CD14-positive monocyte (primary cell): ENCODE results near the gene MRPL57. TPM values are rescaled to one million over a fixed set of nuclear protein-coding genes. Genes with fewer than 3 reads are reported as not detected.

ENCODE experiments used
- DNase-seq, 3 donors: peaks; one replicate each; pipeline ENCODE4 v3.0.0-alpha.2; 2011 to 2022
- H2AFZ ChIP-seq: 2 replicates; pipeline ENCODE4 v1.6.0; 2012; ENCODE audit warnings: mild to moderate bottlenecking, low read depth, low read length, inconsistent platforms; ENCODE audit not compliant: insufficient read depth, poor library complexity, severe bottlenecking
- H3K27ac ChIP-seq, 2 donors: 1 replicate in 1 of 2; 2 replicates in 1 of 2; pipeline ENCODE4 v1.5.1; 2012 to 2013; ENCODE audit warnings: low read length in 2 of 2, control low read depth in 1 of 2, inconsistent platforms in 1 of 2, low read depth in 1 of 2, mild to moderate bottlenecking in 1 of 2
- H3K27me3 ChIP-seq, 2 donors: one replicate each; pipeline versions ENCODE4 v1.6.0 to v1.6.1; 2011 to 2013; ENCODE audit warnings: low read length in 2 of 2; ENCODE audit not compliant: control insufficient read depth in 2 of 2, insufficient read depth in 2 of 2
- H3K36me3 ChIP-seq, 2 donors: replicated peaks in 1 of 2; 1 replicate in 1 of 2; 2 replicates in 1 of 2; pipeline versions ENCODE4 v1.5.1 to v1.6.1; 2012 to 2013; ENCODE audit warnings: low read length in 2 of 2, control low read depth in 1 of 2, inconsistent platforms in 1 of 2, mild to moderate bottlenecking in 1 of 2; ENCODE audit not compliant: insufficient read depth in 2 of 2, control insufficient read depth in 1 of 2
- H3K4me1 ChIP-seq, 2 donors: 1 replicate in 1 of 2; 2 replicates in 1 of 2; pipeline versions ENCODE4 v1.5.1 to v1.6.1; 2012 to 2013; ENCODE audit warnings: low read length in 2 of 2, control low read depth in 1 of 2, inconsistent platforms in 1 of 2, mild to moderate bottlenecking in 1 of 2, moderate library complexity in 1 of 2; ENCODE audit not compliant: insufficient read depth in 2 of 2, control insufficient read depth in 1 of 2
- H3K4me2 ChIP-seq: replicated peaks from 2 replicates; pipeline ENCODE3; 2012; ENCODE audit warnings: low read length, moderate library complexity, mild to moderate bottlenecking; ENCODE audit not compliant: poor library complexity, severe bottlenecking; ENCODE audit errors: extremely low read depth
- H3K4me3 ChIP-seq, 3 experiments: fragments of 200-600 bp in 1 of 3; sonication (generic) in 1 of 3; replicated peaks in 1 of 3; 1 replicate in 2 of 3; 2 replicates in 1 of 3; pipeline ENCODE4 v1.5.1; 2011 to 2013; ENCODE audit warnings: low read length in 3 of 3, mild to moderate bottlenecking in 3 of 3, control low read depth in 2 of 3, low read depth in 2 of 3, inconsistent platforms in 1 of 3, moderate library complexity in 1 of 3
- H3K79me2 ChIP-seq: 2 replicates; pipeline ENCODE4 v1.6.0; 2012; ENCODE audit warnings: mild to moderate bottlenecking, control low read depth, inconsistent platforms, low read length, moderate library complexity; ENCODE audit not compliant: insufficient read depth
- H3K9ac ChIP-seq: 2 replicates; pipeline ENCODE4 v1.6.0; 2017; ENCODE audit warnings: low read length, mild to moderate bottlenecking; ENCODE audit not compliant: insufficient read depth, poor library complexity, severe bottlenecking
- H3K9me3 ChIP-seq, 2 donors: replicated peaks in 1 of 2; 1 replicate in 1 of 2; 2 replicates in 1 of 2; pipeline versions ENCODE4 v1.5.1 to v1.6.1; 2012 to 2013; ENCODE audit warnings: low read length in 2 of 2, control low read depth in 1 of 2; ENCODE audit not compliant: control insufficient read depth in 1 of 2, insufficient read depth in 1 of 2
- H4K20me1 ChIP-seq: 2 replicates; pipeline ENCODE4 v1.6.0; 2012; ENCODE audit warnings: mild to moderate bottlenecking, low read length, control low read depth, moderate library complexity; ENCODE audit not compliant: insufficient read depth
- H3K27ac Mint-ChIP-seq, 7 donors: one replicate each; pipeline ENCODE4 v1.8.0; 2020; ENCODE audit warnings: mild to moderate bottlenecking in 7 of 7, mixed read lengths in 7 of 7, moderate library complexity in 6 of 7, inconsistent platforms in 2 of 7
- H3K27me3 Mint-ChIP-seq, 3 donors: one replicate each; pipeline ENCODE4 v1.8.0; 2021 to 2022; ENCODE audit warnings: low read depth in 3 of 3, mild to moderate bottlenecking in 3 of 3, mixed read lengths in 3 of 3, moderate library complexity in 3 of 3, inconsistent platforms in 1 of 3
- H3K36me3 Mint-ChIP-seq, 2 donors: one replicate each; pipeline ENCODE4 v1.8.0; 2020; ENCODE audit warnings: mixed read lengths in 2 of 2, inconsistent platforms in 1 of 2, mild to moderate bottlenecking in 1 of 2
- H3K4me1 Mint-ChIP-seq: one replicate; pipeline ENCODE4 v1.8.0; 2020; ENCODE audit warnings: mild to moderate bottlenecking, mixed read lengths
- H3K4me3 Mint-ChIP-seq, 2 donors: one replicate each; pipeline ENCODE4 v1.8.0; 2020; ENCODE audit warnings: mild to moderate bottlenecking in 2 of 2, mixed read lengths in 2 of 2, moderate library complexity in 1 of 2
- H3K9me3 Mint-ChIP-seq, 7 donors: one replicate each; pipeline ENCODE4 v1.8.0; 2020 to 2022; ENCODE audit warnings: mixed read lengths in 7 of 7, mild to moderate bottlenecking in 6 of 7, moderate library complexity in 6 of 7, inconsistent platforms in 2 of 7
- WGBS: methylation state at CpG from one replicate; pipeline ENCODE4 v1.1.5; 2013; ENCODE audit warnings: missing lambda C conversion rate; ENCODE audit not compliant: insufficient coverage; 5-methylcytosine and 5-hydroxymethylcytosine counted together
- intact Hi-C, 2 donors: fragments of 100-400 bp; cut with micrococcal nuclease; formaldehyde crosslinking; loops; one replicate each; pipeline versions ENCODE4 v1.15.0 to v1.15.1; 2023
- polyA plus RNA-seq, 3 donors: library from polyadenylated mRNA; depleted of rRNA in 1 of 3; unstranded in 2 of 3; stranded (reverse) in 1 of 3; fragments of 300-500 nt in 2 of 3; fragments of >200 nt in 1 of 3; fragmentation: Illumina TruSeq in 2 of 3; gene quantifications; 1 replicate in 2 of 3; 2 replicates in 1 of 3; pipeline ENCODE4 v1.2.3, GENCODE V29; 2012 to 2021
- TF ChIP-seq, protein P1 (sequence below): fragments of 200-600 bp; IDR thresholded peaks from one replicate; pipeline ENCODE4 v1.8.0; 2022; ENCODE audit warnings: antibody characterized with exemption, mild to moderate bottlenecking

MRPL57 gene
- polyA plus RNA-seq, 3 donors = 6.8 to 52.3 (median 41.1) TPM

DNA sequence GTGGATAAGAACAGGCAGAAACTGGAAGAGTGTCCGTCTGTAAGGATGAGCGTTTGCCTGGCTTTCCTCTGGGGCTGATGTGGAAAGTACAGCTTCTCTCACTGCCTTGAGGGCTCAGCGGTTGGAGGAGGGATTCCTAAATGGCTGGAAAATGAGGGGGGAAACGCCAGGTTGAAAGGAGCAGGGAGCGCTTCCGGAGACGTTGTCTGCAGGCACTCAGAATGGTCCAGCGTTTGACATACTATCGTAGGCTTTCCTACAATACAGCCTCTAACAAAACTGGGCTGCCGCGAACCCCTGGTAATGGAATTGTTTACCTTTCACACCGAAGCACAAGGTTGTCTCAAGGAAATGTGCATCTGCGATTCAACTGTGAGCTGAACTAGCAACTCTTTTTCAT lies 39.9 kb downstream of the MRPL57 start:
- H3K27ac ChIP-seq = no peak overlapping the region
- H3K4me3 ChIP-seq = no peak overlapping the region
- Mint-ChIP-seq H3K4me3 (no peak overlapping the region), H3K4me1 (peaks cover 24% of the 10 kb centered on the region), H3K27ac (peak overlapping the region in 1 of 7 donors; percentile 68), H3K27me3 (peaks cover 0 to 2% (median 0%) of the 10 kb centered on the region in 3 donors), H3K36me3 (no peaks in the 10 kb centered on the region), H3K9me3 (peaks cover 11 to 20% (median 14%) of the 10 kb centered on the region in 7 donors)
- H3K4me2 ChIP-seq = no peak overlapping the region
- H2AFZ ChIP-seq = no peak overlapping the region
- H4K20me1 ChIP-seq = no peaks in the 10 kb centered on the region
- DNase-seq = no peak
- H3K79me2 ChIP-seq = no peaks in the 10 kb centered on the region
- TF ChIP-seq, protein P1, sequence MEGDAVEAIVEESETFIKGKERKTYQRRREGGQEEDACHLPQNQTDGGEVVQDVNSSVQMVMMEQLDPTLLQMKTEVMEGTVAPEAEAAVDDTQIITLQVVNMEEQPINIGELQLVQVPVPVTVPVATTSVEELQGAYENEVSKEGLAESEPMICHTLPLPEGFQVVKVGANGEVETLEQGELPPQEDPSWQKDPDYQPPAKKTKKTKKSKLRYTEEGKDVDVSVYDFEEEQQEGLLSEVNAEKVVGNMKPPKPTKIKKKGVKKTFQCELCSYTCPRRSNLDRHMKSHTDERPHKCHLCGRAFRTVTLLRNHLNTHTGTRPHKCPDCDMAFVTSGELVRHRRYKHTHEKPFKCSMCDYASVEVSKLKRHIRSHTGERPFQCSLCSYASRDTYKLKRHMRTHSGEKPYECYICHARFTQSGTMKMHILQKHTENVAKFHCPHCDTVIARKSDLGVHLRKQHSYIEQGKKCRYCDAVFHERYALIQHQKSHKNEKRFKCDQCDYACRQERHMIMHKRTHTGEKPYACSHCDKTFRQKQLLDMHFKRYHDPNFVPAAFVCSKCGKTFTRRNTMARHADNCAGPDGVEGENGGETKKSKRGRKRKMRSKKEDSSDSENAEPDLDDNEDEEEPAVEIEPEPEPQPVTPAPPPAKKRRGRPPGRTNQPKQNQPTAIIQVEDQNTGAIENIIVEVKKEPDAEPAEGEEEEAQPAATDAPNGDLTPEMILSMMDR = no peak
- intact Hi-C loops = no loop called here
- no peaks in the 10 kb centered on the region for H3K27me3 ChIP-seq
- H3K36me3 ChIP-seq = no peaks in the 10 kb centered on the region
- WGBS = 85% methylated on average over 13 of the region's 13 CpGs
- peaks cover 4 to 11% of the 10 kb centered on the region in 2 donors for H3K4me1 ChIP-seq
- H3K9ac ChIP-seq = no peak overlapping the region
- peaks cover 4 to 8% of the 10 kb centered on the region in 2 donors for H3K9me3 ChIP-seq

DNA sequence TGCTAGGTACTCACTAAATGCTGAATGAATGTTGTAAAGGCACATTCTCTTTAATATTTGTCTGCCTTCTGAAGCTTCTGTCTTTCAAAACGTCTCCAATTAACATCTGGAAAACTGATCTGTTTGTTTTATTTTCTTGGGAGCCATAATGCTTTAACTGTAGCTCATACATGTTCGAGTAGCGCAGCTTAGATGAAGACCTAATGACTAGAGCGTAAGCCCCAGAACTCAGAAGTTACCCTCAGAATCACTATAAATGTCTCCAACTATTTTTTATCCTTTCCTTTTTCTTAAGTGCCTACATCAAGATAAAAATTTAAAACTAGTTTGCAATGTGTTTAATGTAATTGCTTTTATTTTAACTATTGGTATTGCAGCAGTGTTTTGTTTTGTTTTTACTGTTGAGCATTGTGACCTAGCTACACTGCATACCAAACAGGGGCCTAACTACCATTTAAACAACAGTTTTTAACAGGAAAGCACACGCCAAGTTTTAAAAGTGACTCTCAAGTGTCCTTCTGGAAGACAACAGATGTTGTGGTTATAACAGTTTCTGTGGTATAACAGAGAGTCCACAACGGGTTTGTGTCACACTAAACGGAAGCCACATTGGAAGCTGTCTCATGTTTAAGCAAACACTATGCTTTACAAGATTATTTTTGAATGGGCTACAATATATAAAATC lies 42.0 kb downstream of the MRPL57 start:
- peaks cover 0 to 2% (median 0%) of the 10 kb centered on the region in 3 donors for H3K27me3 Mint-ChIP-seq
- Histone ChIP-seq H2AFZ (peak overlapping the region; percentile 13), H3K27me3 (no peaks in the 10 kb centered on the region), H3K27ac (no peak overlapping the region), H3K9ac (no peak overlapping the region), H3K4me2 (no peak overlapping the region), H4K20me1 (no peaks in the 10 kb centered on the region), H3K36me3 (no peaks in the 10 kb centered on the region), H3K4me3 (no peak overlapping the region), H3K79me2 (no peaks in the 10 kb centered on the region), H3K9me3 (peaks cover 9 to 10% of the 10 kb centered on the region in 2 donors), H3K4me1 (peaks cover 4 to 11% of the 10 kb centered on the region in 2 donors)
- no peak overlapping the region for H3K27ac Mint-ChIP-seq
- 30% methylated on average over 2 of the region's 7 CpGs for WGBS
- peaks cover 24% of the 10 kb centered on the region for H3K4me1 Mint-ChIP-seq
- TF ChIP-seq, protein P1 = no peak
- H3K9me3 Mint-ChIP-seq = peaks cover 4 to 20% (median 10%) of the 10 kb centered on the region in 7 donors
- no peak for DNase-seq
- H3K36me3 Mint-ChIP-seq = no peaks in the 10 kb centered on the region
- intact Hi-C loops = no loop called here
- peak overlapping the region in 1 of 2 donors; percentile 37 for H3K4me3 Mint-ChIP-seq
